ENCODE measurements around the gene WDR54. TPM values are rescaled to one million over a fixed set of nuclear protein-coding genes. Genes with fewer than 3 reads are reported as not detected.
A peak's percentile ranks its signal among the peaks of the same experiment; 100 is the strongest.
"Not testable (repeated sequence)": the region's sequence is repeated elsewhere in the genome, so short reads cannot be mapped to it uniquely, and the experiment has no call there.

WDR54 gene
- total RNA-seq, 1 donor from 2014 or later, result 26.9 TPM

DNA sequence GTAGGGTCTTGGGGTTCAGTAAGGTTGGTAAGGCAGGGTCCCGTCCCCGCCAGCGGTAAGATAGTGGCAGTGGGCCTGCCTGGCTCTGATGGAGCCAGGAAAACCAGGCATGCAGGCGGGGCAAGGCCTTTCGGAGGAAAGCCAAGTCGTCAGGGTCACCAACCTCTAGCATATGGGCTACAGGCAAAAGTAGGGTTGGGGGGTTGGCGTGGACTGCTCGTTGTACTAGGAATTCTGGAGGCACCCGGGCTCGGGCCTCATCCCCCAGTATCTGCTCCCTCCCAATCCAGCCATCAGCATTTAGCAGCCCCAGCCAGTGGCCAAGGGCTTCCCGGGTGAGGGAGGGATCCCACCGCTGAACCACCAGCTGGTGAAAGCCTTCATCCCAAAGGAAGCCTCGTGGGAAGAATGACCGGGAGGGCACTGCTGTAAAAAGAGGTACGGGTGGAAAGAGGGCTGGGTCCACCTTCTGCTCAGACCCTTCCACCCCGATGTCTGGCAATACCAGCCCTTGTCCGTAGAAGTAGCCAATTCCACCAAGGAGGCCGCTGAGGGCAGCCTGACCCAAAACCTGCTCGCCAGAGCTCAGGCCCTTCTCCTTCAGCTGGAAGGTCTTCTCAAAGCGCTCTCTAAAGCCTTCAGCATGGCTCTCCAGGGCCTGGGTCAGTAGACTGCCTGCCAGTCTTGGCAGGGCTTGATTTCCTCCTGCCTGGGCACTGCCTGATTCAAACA, 40.7 kb downstream of the WDR54 start:
- no peak for TF ChIP-seq CTCF (IDR thresholded peaks at IDR 0.05; ENCODE audit: insufficient read depth, low read length, severe bottlenecking)
- FAIRE-seq, result no peak
- peaks cover 10% of the 10 kb centered on the region for H3K36me3 ChIP-seq (ENCODE audit: control insufficient read depth, insufficient read depth, low read length)
- H3K27me3 ChIP-seq (ENCODE audit: control insufficient read depth, insufficient read depth, low read length), result no peaks in the 10 kb centered on the region
- H3K4me3 ChIP-seq (ENCODE audit: low read depth, low read length), result no peak overlapping the region
- no peak for DNase-seq (ENCODE audit: low read depth)

- Histone ChIP-seq H3K27me3 (ENCODE audit: control insufficient read depth, insufficient read depth, low read length) (no peaks in the 10 kb centered on the region), H3K4me3 (ENCODE audit: low read depth, low read length) (no peak overlapping the region), H3K36me3 (ENCODE audit: control insufficient read depth, insufficient read depth, low read length) (peaks cover 10% of the 10 kb centered on the region)
- DNase-seq (ENCODE audit: low read depth) (no peak), FAIRE-seq (no peak)
- no peak for TF ChIP-seq CTCF (IDR thresholded peaks at IDR 0.05; ENCODE audit: insufficient read depth, low read length, severe bottlenecking)
These were observed 41.2 kb downstream of the WDR54 start for GRCh38 chr2:74462786-74463105.

DNA sequence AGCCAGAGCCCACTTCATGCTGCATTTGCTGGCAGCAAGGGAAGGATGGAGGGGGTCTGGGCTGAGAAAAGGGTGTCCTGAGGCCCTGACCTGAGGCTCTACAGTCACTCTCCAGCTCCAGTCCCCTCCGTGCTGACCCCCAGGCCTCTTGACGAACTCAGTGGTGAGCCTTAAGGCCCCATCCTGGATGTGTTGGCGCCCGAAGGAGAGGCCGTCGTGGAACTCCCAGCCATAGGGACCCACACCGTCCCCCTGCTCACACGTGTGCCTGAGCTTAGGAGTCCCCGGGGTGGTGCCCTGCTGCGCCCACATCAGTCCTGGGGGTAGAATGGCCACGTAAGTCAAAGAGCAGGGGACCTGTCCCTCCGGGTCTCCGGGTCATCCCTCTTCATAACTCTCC, 42.9 kb downstream of the WDR54 start:
- FAIRE-seq, result no peak
- TF ChIP-seq CTCF (IDR thresholded peaks at IDR 0.05; ENCODE audit: insufficient read depth, low read length, severe bottlenecking), result no peak
- no peak for DNase-seq (ENCODE audit: low read depth)
- Histone ChIP-seq H3K4me3 (ENCODE audit: low read depth, low read length) (peak overlapping the region; percentile 92), H3K36me3 (ENCODE audit: control insufficient read depth, insufficient read depth, low read length) (peaks cover 10% of the 10 kb centered on the region), H3K27me3 (ENCODE audit: control insufficient read depth, insufficient read depth, low read length) (no peaks in the 10 kb centered on the region)

GRCh38 chr2:74470742-74471141, 49.2 kb downstream of the WDR54 start:
- not testable (repeated sequence) for H3K4me3 ChIP-seq (ENCODE audit: low read depth, low read length); FAIRE-seq; H3K27me3 ChIP-seq (ENCODE audit: control insufficient read depth, insufficient read depth, low read length); DNase-seq (ENCODE audit: low read depth); H3K36me3 ChIP-seq (ENCODE audit: control insufficient read depth, insufficient read depth, low read length)

GRCh38 chr2:74471332-74472065, 50.0 kb downstream of the WDR54 start:
- FAIRE-seq (no peak), DNase-seq (ENCODE audit: low read depth) (no peak)
- Histone ChIP-seq H3K4me3 (ENCODE audit: low read depth, low read length) (peak overlapping the region; percentile 84), H3K36me3 (ENCODE audit: control insufficient read depth, insufficient read depth, low read length) (peaks cover 4% of the 10 kb centered on the region), H3K27me3 (ENCODE audit: control insufficient read depth, insufficient read depth, low read length) (no peaks in the 10 kb centered on the region)
- TF ChIP-seq CTCF (IDR thresholded peaks at IDR 0.05; ENCODE audit: insufficient read depth, low read length, severe bottlenecking), result no peak

DNA sequence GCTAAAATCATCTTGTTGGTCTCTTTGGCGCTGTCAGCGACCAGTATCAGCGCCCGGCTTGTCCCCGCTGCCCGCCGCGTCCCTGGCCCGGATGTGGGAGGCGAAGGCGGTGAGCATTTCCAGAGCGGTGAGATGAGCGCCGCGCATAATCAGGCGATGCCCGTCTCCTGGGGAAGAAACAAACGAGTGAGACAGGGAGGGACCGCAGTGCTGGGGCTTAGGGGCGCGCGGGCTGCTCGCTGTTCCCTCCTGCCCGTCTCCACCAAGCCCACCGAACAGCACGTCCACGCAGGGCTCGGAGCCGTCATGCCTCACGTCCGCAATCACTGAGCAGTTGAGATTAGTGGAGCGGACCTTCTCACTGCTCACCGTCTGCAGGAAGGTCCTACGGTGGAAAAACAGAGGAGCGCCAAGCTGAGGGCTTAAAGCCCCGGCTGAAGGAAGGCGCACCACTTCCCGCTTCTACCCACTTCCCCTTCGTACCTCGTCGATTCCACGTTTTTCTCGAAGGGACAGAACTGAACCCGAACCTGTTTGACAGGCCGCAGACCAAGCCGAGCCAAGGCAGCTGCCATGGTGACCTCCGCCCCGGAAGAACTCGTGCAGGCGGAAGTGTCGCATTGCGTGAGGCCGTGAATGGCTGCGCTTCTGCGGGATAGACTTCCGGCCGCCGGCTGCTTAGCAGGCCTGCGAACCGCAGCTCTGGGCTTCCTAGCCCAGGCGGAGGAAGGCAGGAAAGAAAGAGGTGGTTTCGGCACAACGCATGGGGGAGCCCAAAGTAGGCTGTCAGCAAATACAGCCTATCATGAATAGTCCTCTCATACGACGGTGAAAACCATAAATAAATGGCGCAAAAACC, 50.8 kb downstream of the WDR54 start, which contains the start of gene MRPL53:
TSS of gene MRPL53 (minus strand) at position 595 of the 859 bp plus-strand sequence. CDS start at position 575, 20 bp downstream.
- DNase-seq (ENCODE audit: low read depth) (peak; percentile 87), FAIRE-seq (no peak)
- Histone ChIP-seq H3K36me3 (ENCODE audit: control insufficient read depth, insufficient read depth, low read length) (peaks cover 6% of the 10 kb centered on the region), H3K27me3 (ENCODE audit: control insufficient read depth, insufficient read depth, low read length) (no peaks in the 10 kb centered on the region), H3K4me3 (ENCODE audit: low read depth, low read length) (peak within 1 kb of the TSS; percentile 84)
- no peak for TF ChIP-seq CTCF (IDR thresholded peaks at IDR 0.05; ENCODE audit: insufficient read depth, low read length, severe bottlenecking)

All from bronchial epithelial cell (primary cell).